SHP77 treated with DMSO at 0.1 percent for 48 hours (cell line): ENCODE measurements around the gene SLC39A11.

ENCODE experiments used
- DNase-seq: peaks from one replicate; lab custom pipeline; 2025; lab: John Stamatoyannopoulos, UW

SLC39A11 gene

DNA sequence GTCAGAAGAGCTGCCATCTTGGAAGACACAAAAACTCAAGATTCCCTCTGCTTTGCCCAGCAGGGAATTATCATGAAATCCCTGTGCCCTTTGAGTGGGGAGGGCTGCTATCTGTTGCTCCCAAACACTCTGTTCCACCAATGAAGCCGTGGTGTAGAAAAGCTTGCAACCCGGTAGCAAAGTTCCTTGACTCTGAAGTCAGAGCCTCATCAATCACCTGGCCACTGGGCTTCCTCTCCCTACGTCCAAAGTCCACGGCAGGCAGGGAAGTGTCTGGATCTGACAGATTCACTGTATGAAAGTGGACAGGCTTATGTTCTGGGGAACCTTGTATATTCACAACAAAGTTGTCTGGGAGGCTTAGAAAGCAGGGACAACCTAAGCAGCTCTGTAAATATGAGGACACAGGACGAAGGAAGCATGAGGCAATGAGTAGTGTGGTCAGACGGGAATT is 343.3 kb downstream of the SLC39A11 start:
- no peak for DNase-seq

DNA sequence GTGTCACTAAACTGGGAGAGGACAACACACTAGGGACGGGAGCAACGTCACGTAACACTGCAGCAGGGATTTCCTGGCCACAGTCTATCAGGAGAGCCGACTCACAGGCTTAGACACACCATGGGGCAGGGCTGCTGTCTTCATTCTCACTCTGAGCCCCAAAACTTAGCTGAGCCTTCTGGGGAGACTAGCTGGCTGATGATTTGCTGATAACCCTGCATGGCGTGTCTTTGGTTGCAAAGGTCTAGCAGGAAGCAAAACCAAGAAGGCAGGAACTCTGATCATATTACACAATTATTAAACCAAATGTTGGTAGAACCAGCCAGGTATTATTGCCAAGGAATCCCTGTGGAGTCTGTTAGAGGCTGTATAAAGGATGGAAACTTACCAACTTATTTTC is 345.0 kb downstream of the SLC39A11 start:
- DNase-seq, result no peak

DNA sequence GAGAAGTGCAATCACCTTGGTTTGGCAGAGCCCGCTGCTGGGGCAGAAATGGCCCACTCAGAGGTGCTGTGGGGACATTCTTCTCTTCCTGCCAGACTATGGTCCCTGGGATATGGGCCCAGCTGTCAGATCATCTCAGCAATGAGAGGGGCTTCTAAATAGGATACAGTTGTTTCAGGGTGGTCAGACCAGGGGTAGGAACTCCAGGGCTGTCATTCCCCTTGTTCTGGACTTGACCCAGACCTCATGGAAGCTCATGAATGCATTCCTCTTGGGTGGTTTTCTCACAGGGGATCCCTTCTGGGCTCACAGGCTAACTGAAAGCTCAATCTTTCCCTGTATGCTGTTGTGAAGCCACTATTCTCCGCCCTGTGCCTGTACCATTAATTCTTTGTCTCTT is 347.2 kb downstream of the SLC39A11 start:
- DNase-seq, result no peak

DNA sequence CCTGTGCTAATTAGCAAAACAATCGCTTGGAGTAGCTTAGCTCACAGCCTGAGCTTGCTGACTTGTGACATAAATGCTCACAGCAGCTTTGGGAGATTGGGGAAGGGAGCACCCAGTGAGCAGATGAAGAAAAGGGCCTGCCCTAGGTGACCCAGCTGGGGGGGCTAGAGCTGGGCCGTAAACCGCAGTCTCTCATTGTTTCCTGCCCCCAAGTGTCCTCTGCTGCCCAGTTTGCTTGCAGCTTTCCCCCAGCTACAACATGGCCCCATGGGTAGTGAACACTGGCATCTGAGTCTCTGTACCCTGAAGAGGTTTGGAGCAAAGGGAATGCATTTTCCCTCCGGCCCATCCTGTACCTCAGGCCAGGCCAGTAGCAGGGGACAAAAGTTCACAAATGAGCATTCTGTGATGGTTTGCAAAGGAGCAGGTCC is 349.4 kb downstream of the SLC39A11 start:
- DNase-seq, result no peak

DNA sequence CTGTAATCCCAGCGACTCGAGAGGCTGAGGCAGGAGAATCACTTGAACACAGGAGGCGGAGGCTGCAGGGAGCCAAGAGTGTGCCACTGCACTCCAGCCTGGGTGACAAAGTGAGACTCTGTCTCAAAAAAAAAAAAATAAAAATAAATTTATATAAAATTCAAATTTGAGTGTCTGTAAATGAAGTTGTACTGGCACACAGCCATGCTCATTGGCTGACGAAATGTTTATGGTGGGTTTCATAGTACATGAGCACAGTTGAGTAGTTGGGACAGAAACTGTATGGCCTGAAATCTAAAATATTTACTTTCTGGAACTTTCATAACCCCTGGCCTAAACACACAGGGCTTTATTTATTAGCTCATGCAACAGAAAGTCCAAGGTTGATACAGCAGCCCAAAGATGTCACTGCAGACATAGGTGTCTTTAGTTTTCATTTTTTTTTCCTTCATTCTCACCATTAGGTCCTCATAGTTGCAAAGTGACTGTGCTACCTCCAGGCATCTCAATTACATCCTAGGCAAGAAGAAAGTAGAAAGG is 355.3 kb downstream of the SLC39A11 start:
- no peak for DNase-seq

DNA sequence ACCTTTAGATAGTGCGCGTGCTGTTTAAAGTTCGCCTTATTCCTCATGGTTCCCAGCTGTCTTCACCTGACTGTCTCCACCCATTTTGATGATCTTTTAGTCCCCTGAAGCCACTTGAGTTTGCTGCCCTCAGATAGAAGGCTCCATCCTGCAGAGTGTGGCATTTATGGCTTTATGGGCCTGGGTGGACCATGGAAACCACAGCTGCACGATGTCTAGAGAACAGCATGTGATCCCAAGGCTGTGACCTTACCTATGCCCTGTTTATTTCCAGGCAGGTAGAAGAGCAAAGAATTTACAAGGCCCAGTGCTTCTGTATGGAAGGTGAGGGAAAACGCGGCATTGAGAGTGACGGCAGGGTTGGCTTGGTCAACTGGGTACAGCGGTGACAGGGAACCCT is 356.9 kb downstream of the SLC39A11 start:
- DNase-seq, result no peak

DNA sequence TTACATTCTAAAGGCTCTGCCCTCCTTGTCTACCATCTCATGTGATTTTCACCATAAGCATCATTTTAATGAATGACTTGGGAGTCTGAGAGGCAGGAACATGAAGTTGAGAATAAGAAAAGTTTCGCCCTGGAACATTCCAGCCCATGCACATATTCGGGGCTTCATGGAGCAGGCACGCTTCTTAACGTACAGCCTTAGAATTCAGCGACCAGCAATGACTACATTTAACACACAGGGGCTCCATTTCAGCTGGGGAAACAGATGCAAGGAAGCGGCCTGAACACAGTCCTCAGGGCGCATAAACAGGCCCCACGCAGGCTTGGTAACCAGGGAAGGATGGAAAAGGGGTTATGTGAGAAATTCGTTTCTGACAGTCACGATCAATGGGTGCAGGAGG is 357.4 kb downstream of the SLC39A11 start:
- no peak for DNase-seq

DNA sequence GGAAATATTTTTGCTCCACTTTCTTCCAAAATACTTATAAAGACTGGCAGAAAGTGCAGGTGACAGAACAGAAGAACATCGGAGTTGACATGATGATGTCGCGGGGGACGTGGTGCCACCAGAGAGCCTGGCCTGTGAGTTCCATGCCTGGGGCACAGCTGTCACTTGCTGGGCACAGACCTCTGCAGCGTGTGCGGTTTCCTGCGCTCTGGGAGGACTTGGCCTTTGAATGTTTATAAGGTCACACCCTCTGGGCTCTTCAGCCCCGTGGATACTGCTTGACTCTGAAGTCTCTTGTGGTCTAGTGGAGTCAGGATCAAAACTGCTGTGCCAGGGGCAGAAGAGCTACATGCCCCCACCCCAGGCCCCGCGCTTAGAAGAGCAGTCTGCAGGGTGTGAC is 357.9 kb downstream of the SLC39A11 start:
- DNase-seq, result no peak

DNA sequence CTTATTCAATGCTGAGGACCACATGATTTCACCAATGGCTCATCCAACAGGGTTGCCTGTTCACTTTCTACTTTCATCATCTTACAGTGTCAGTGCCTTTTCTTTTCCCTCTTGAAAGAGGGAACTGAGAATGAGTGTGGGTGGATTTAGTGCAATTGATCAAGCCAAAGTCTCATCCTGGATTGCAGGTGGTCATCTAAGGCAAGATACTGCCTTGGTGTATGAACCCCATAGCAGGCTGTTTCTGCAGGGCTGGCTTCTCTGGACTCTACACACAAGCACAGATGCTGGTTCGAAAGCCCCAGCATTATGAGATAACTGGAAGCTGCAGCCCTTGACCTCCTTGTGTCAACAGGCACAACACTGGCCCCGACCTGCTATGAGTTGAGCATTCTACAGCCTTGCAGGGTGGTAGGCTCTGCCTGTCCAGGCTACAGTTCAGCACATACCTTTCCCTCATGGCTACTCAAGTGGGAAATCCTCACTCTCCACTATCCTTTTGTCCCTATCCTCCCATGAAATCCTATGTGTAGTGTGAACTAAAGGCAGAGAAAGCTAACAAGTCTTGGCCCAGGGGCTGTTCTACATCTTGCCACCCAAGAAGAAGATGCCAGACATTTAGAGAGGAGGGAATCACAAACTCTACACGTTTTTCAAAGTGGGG is 358.7 kb downstream of the SLC39A11 start:
- DNase-seq, result no peak

DNA sequence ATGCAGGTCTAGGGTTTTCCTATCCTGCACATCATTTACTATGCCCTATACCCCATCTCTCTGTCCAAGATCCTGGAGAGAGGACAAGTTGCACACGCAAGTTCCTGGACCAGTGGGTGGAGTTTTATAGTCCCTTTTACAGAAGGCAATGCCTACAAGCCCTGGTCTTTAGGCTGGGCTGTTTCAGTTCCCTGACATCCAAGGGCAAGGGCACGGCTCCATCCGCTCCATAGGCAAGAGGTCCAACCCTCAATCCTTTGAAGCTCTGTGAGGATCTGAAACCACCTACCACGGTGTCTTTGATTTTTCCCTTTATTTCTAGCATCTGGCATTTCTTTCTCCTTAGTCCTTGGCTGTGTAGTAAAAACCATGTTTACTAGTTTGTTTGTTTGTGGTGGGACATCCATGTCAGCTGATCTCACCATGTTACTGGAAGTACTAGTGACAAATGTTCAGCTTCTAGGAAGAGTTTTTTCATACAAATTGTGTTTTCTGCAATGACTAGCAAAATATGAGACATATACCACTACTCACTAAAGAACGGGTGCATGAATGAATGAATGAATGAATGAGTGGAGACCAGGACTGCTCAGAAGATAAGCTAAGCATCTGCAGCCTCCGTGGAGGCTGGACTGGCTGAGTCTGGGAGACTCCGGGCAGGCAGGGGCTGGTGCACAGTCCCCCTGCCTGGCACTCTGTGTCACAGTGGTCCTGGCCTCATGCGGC is 359.4 kb downstream of the SLC39A11 start:
- DNase-seq, result no peak

DNA sequence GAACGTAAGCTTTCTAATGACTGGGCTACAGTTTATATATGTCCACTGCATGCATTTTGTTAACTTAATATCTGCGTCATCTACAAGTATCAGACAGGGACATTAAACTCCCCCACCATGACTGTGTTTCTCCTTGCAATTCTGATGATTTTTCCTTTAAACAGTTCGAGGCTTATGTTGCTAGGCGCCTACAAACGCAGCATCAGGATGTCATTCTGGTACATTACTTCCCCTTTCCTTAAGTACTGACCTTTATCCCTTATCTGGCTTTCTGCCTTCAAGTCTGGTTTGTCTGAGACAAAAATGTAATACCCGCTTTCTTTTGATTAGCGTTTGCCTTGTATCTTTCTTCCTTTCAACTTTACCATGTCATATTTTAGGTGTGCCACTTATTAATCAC is 362.4 kb downstream of the SLC39A11 start:
- DNase-seq, result no peak

DNA sequence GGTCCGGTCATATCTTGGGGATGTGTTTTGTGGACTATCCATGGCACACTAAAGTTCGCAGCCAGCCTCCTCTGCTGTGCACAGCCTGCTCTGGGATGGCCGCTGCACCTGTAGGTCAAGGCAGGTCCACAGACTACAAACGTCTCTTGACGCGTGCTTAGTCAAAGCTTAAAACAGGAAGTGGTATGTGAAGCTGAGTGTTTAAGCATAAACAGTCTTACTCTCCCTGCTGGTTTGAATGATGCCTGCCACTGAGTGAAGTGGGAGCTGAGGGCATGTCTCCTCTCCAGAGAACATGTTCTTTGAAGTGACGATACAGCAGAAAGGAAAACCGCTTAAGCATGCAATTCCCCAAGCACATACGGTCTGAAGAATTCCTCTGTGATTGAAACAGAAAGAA is 365.6 kb downstream of the SLC39A11 start:
- DNase-seq, result no peak

DNA sequence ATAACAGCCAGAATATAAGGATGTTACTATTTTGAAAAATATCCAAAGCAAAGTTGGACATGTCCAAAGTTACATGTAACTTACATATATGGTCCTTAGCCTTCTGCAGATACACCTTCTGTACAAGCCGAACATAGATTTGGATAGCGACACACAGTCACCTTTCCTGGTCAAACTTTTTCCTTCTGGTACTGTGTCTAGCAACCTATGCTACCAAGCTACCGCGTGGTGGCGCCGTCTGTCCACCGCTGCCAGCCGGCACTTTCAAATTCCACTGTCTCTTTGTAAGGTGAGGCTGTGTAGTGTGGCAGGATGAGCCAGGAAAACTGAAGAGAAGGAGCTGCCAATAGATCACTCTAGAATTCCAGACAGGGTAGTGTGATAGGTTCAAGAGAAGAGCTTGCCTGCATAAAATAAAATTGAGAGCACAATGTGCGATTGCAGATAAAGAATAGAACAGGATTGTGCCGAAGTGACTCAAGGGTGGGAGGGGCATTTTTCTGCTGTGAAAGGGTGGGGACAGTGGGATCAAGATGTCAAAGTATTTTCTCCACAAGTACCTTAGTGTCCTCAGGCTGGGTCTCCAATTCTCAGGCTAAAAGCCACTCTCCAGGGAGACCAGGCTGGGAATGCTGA is 366.9 kb downstream of the SLC39A11 start:
- peak; percentile 15 for DNase-seq

DNA sequence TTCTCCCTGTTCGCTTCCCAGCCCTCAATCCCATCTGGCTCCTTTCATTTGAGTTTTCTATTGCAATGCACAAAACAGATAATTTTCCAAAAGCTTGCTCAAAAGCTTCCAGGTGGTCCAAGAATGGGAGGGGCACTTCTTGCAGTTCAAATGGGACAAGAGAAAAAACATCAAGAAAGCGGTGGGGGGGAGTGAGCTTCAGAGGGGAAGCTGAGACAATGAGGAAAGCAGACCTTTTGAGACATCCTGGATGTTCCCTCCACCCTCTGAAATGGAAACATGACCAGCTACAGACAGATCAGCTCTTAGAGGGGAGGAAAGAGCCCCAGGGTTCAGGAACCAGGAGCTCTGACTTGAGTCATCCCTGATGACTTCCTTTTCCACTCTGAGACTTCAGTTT is 368.2 kb downstream of the SLC39A11 start:
- no peak for DNase-seq

DNA sequence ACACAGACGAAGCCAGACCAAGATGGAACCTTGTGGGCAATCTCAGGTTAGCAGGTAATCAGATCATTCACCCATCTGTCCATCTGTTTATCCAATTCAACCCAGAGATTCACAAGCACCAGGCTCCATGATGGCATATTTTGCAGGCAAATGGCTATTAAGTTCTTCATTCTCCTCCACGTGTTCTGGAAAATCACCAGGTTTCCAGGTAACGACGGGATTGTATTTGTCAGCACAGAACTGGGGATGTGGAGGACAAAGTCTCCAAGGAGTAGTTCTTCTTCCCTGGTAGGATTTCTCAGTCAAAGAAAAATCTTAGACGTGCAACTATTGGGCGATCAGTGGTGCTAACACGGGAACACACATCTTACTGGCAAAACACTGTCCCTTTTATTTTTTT is 368.8 kb downstream of the SLC39A11 start:
- DNase-seq, result no peak

DNA sequence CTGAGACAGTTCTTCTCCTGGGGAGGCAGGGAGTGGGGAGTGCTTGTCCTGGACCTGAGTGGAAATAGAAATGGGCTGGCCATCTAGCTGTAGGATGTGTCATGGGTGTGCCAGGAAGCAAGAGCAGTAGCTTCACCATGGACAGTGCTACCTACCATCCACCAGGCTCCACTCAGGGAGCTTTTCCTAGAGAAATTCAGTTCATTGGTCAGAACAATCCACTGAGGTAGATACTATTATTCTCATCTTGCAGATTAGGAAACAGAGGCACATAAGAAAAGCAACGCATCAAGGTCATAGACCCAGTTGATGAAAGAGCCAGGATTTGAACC is 372.0 kb downstream of the SLC39A11 start:
- no peak for DNase-seq

DNA sequence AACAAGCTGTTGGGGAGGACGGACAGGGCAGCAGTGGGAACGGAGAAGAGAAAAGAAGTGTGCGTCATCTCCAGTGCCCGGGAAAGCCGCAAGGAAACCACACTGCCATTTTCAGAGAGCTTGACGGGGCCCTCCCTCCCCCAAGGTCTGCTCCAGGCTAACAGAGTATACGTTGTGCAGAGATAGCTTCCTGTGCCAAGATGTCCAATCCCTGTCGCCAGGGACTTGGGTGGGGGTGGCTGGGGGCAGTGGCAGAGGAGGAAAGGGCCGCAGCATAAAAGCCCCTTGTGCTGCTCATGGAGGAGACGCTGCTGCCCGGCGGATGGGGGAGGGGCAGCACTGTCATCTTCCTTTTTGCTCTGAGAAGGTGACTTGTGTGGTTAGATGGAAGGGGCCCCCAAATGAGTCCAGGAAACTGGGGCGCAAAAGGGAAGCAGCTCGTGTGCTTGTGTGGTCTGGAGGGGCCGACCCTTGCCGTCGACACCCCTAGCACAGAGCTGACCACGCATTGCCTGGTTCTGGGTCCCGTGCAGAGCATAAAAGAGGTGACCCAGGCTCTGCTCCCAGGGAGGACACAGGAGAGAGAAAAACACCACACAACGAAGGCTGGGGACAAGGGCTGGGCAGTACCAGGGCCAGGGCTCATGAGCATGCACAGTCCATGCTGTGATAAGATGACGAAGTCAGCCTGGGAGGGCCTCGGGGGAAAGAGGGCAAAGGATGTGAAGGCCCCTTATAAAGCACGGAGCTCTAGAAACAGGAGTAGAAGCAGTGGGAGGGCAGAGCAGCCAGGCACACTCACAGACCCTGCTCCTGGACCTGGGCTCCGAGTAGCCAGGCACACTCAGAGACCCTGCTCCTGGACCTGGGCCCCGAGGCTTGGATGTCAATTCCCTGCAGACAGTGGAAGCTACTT is 372.7 kb downstream of the SLC39A11 start:
- no peak for DNase-seq

DNA sequence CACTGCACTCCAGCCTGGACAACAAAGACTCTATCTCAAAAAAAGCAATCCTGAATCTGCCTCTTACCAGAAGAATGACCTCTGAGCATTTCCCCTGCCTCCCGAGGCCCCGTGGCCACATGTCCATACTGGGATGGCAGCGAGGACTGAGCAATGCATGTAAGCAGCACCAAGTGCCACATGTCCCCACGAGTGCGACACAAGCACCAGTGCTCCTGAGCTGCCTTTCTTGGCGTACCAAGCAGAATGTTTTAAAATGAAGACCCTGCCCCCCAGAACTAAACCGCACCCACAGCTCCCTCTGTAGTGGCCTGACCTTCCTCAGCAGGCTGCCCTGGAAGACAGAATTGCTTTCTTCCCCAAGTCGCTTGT is 373.3 kb downstream of the SLC39A11 start:
- no peak for DNase-seq

DNA sequence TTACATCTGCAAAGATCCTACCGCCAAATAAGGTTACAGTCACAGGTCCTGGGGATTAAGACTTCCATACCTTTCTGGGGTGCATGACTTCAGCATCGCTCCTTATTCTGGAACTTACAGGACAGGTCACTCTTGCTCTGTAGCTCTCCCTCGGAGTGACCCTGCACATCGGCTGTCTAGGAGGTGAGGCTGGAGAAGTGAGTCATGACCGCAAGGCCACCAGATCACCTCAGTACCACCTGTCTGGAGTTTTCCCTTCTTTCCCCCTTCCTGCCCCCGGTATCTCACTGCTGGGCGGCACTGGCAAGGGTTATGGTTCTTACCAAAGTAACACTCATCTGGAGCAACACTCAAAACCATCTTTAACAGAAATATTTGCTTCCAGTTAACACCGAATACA is 374.8 kb downstream of the SLC39A11 start:
- DNase-seq, result no peak

DNA sequence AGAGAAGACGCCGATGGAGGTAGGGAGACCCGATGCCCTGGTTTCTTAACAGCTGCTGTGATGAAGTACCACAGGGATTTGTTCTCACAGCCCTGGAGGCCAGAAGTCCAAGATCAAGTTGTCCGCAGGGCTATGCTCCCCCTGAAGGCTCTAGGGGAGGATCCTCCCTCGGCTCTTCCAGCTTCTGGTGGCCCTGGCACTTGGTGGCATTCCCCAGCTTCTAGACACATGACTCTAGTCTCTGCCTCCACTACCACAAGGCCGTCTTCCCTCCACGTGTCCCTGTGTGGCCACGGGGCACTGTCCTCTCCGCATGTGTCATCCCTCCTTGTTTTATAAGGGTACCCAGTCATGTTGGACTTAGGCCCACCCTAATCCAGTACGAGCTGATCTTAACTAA is 375.2 kb downstream of the SLC39A11 start:
- DNase-seq, result no peak

DNA sequence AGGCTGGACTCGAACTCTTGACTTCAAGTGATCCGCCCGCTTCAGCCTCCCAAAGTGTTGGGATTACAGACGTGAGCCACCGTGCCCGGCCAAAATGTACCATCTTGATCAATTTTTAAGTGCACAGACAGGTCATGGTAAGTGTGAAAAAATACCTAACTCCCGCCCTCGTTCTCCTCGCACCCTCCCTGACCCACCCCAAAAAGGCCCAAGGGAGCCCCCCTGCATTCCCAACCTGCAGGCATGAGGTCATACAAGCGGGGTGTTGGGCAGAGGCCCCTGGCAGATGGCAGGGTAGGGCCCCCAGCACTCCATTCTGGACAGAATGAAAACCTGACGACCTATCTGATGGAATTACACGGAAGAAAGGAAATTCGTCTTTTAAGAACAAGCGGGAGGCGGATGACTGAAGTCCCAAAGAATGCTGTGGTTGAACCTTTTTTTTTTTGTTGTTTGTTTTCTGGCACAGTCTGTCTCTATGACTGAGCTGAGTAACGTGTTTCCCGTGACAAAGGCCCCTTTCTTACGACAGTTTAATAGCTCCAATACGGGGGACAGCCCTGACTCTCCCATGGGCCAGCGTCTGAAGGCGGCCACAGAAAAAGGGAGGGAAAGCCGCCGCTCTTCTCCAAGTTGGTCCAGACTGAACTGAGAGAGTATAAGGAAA is 376.4 kb downstream of the SLC39A11 start:
- no peak for DNase-seq
